ENCODE measurements around the gene TIAM1.

The TIAM1 gene

DNA sequence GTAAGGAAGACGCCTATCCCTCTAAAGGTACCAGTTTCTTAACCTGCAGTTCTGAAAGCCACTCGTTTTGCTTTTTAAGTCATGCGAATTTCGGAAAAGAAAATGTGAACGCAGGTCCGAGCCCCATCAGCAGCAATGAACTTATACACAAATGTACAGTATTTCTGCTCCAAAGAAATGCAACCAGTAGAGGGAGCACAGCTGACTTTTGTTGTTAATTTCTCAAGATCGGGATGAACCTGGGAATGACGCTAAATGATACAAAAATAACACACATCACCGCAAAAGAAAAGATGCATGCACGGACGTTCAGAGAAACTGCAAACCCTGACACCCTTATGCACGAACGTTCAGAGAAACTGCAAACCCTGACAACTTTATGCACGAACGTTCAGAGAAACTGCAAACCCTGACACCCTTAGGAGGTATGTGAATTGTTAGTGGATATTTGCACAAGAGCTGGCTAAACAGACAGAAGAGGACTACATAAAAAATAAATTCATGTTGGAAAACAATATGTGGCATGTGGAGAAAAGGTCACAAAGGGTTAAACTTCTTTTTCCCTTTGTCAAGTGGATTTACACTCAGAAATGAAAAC is 3.5 kb upstream of the TIAM1 start:
- peaks cover 23 to 32% of the 10 kb centered on the region in 2 donors for H3K4me1 Mint-ChIP-seq
- no peaks in the 10 kb centered on the region for H3K36me3 Mint-ChIP-seq

DNA sequence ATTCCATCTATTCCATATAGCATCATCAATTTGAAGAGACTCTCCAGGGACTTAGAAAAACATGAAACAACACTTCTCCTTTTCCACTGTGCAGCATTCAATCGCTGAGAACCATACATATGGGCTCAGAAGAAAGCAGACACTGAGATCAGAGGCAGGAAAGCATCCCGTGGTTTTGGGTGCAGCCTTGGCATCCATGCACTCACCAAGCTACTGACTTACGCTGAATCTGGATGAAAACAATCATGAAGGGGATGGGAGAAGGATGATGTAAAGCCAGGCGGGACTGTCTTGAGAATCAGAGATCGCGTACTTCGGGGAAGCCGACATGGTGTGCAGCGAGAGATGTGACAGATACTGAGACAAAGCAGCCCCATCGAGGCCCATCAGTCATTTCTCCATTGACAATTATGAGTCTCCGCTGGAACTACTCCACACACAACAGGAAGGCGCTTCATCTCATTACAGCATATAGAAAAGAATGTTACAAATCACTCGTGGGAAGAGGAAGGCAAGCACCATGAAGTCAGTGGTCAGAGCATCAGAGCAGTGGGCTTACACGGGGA is 2.3 kb upstream of the TIAM1 start:
- peaks cover 0 to 3% of the 10 kb centered on the region in 2 donors for H3K9me3 Mint-ChIP-seq
- peaks cover 22 to 23% of the 10 kb centered on the region in 2 donors for H3K27me3 Mint-ChIP-seq
- ATAC-seq (replicated peaks): peak in 1 of 2 donors; percentile 20
- no peak for DNase-seq
- H3K27ac Mint-ChIP-seq: no peak overlapping the region
- no peaks in the 10 kb centered on the region for H3K36me3 Mint-ChIP-seq
- no peak overlapping the region for H3K4me3 Mint-ChIP-seq
- H3K4me1 Mint-ChIP-seq: peaks cover 24 to 37% of the 10 kb centered on the region in 2 donors

More for the DNA sequence above, 3.5 kb upstream of the TIAM1 start:
- ATAC-seq (replicated peaks) (no peak), DNase-seq (no peak)
- Mint-ChIP-seq H3K4me3 (no peak overlapping the region), H3K27me3 (peaks cover 20 to 23% of the 10 kb centered on the region in 2 donors), H3K27ac (no peak overlapping the region), H3K9me3 (peaks cover 0 to 3% of the 10 kb centered on the region in 2 donors)

DNA sequence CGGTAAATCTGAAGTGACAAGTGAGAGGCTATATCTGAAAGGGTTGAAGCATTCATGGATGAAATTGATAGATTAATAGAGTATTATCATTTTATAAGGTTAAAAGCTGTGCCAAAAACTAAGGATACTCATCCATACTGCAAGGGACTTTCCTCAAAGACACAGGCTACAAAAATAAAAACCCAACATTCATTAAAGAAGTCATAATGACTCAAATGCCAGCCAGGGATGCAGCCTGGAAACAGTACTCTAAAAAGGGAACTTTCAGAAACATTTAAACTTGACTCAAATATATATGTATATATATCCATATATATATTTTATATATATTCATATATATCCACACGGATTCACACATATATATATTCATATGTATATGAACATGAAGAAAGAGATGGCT is 1.1 kb upstream of the TIAM1 start:
- peaks cover 0 to 5% of the 10 kb centered on the region in 2 donors for H3K36me3 Mint-ChIP-seq
- DNase-seq (no peak), ATAC-seq (replicated peaks) (peak in 1 of 2 donors; percentile 35)
- H3K27me3 Mint-ChIP-seq: peaks cover 31% of the 10 kb centered on the region in 2 donors
- no peak overlapping the region for H3K27ac Mint-ChIP-seq
- no peaks in the 10 kb centered on the region for H3K9me3 Mint-ChIP-seq
- no peak overlapping the region for H3K4me3 Mint-ChIP-seq
- peaks cover 27 to 44% of the 10 kb centered on the region in 2 donors for H3K4me1 Mint-ChIP-seq

DNA sequence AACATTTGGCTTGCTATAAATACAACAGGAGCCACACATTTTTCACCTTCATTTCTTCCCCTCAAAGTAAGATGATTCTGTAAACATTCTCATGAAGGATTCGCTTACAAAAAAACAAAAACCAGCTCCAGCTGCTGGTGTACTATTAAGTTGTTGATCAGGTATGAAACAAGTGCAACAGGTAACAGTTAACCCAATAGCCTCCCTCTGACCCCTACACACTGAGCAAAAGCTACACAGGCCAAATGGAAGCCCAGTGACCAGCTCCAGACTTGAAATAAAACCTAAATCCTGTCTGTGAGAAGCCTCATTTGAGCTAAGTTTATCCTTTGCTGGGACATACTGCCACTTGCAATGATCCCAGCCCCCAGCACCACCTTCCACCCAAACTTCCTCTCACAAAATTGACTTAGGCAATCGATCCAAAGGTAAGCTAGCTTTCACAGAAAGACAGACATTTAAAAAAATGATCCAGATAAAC is 991 bp downstream of the TIAM1 start:
- H3K4me3 Mint-ChIP-seq: peak overlapping the region; percentile 87 to 94
- DNase-seq (no peak), ATAC-seq (replicated peaks) (no peak)
- H3K4me1 Mint-ChIP-seq: peaks cover 27 to 51% of the 10 kb centered on the region in 2 donors
- H3K36me3 Mint-ChIP-seq: peaks cover 0 to 5% of the 10 kb centered on the region in 2 donors
- H3K27ac Mint-ChIP-seq: peak overlapping the region; percentile 87
- peaks cover 31 to 37% of the 10 kb centered on the region in 2 donors for H3K27me3 Mint-ChIP-seq
- H3K9me3 Mint-ChIP-seq: peaks cover 0 to 2% of the 10 kb centered on the region in 2 donors

DNA sequence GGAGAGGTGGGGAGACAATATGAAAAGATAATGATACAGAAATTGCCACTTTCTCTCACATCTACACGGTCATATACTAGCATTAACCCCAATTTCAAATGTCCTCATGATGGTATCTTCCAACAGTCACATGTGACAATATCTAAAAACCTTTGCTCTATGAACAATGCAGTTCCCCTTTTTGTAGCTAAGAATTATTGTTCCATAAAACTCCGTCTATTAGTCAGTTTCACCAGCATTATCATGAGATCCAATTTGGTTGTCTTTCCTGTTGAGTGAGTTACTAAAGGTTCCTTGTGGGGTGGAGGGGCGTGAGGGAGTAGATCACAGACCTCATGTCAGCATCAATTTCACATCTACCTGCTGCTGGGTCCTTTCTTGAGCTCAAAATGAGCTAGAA is 1.7 kb downstream of the TIAM1 start:
- Mint-ChIP-seq H3K9me3 (peaks cover 0 to 2% of the 10 kb centered on the region in 2 donors), H3K27me3 (peaks cover 31 to 37% of the 10 kb centered on the region in 2 donors), H3K4me3 (peak overlapping the region; percentile 87 to 94), H3K27ac (no peak overlapping the region), H3K36me3 (peaks cover 2 to 9% of the 10 kb centered on the region in 2 donors), H3K4me1 (peaks cover 27 to 51% of the 10 kb centered on the region in 2 donors)
- ATAC-seq (replicated peaks) (peak; percentile 59 to 69), DNase-seq (no peak)

DNA sequence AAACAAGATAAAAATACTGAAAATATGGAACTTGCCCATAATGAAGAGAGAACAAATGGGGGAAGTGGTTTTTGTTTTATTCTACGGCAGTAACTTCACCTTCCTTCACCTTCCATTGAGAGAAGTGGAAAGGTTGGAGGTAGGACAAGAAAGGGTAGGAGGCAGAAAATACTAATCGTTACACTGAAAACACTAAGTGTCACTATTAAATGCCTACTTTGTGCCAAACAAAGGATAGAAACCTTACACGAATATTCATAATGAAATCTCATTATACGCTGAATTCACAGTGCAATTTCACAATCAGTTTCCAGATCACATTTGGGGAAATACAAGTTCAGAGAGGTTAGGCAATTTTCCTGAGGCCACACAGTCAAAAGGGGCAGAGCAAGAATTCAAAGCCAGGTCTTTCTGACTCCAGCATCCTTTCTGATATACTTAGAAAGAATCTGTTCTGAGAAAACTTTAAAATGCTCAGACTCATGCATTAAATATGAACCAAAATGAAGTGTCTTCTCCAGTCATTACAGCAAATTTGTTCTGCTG is 3.0 kb downstream of the TIAM1 start:
- no peak overlapping the region for H3K4me3 Mint-ChIP-seq
- H3K27me3 Mint-ChIP-seq: peaks cover 28 to 37% of the 10 kb centered on the region in 2 donors
- H3K27ac Mint-ChIP-seq: no peak overlapping the region
- ATAC-seq (replicated peaks) (no peak), DNase-seq (no peak)
- peaks cover 2 to 3% of the 10 kb centered on the region in 2 donors for H3K9me3 Mint-ChIP-seq
- peaks cover 8 to 20% of the 10 kb centered on the region in 2 donors for H3K36me3 Mint-ChIP-seq
- peaks cover 28 to 56% of the 10 kb centered on the region in 2 donors for H3K4me1 Mint-ChIP-seq

DNA sequence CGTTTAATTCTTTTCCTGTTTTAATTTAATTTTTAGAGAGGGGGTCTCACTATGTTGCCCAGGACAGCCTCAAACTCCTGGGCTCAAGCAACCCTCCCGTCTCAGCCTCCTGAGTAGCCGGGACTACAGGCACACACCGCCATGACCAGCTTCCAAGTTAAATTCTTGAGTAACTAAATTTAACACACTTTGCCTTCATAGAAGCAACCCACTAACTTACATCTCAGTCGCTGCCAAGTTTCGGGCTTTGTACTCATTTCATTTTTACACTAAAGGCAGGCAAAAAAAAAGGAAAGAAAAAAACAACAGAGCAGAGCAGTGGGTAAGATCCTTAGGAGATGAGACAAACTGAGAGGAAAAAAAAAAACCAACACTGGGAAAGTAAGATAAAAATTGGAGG is 3.5 kb downstream of the TIAM1 start:
- Mint-ChIP-seq H3K9me3 (peaks cover 2 to 3% of the 10 kb centered on the region in 2 donors), H3K4me3 (no peak overlapping the region), H3K36me3 (peaks cover 8 to 20% of the 10 kb centered on the region in 2 donors), H3K4me1 (peaks cover 27 to 59% of the 10 kb centered on the region in 2 donors), H3K27ac (peak overlapping the region; percentile 22), H3K27me3 (peaks cover 27 to 37% of the 10 kb centered on the region in 2 donors)
- ATAC-seq (replicated peaks) (no peak), DNase-seq (no peak)

DNA sequence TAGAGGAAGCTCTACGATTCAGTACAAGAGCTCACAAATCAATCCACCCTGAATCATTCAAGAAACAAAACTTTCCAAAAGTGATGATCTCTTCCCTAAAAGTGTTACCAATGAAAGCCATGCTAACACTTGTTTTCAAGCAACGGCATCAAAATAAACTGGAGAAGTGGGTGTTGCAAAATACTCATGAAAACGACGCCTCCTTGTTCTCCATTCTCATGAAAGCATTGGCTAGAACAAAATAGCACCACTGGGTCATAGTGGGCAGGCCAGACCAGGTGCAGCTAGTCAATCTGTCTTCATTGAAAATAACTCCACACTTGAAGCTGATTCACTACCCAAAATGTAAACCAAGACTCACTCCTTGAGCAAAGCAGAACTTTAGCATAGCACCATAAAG is 4.3 kb downstream of the TIAM1 start:
- DNase-seq (no peak), ATAC-seq (replicated peaks) (no peak)
- H3K27ac Mint-ChIP-seq: no peak overlapping the region
- peaks cover 23 to 56% of the 10 kb centered on the region in 2 donors for H3K4me1 Mint-ChIP-seq
- peaks cover 27 to 37% of the 10 kb centered on the region in 2 donors for H3K27me3 Mint-ChIP-seq
- H3K36me3 Mint-ChIP-seq: peaks cover 10 to 20% of the 10 kb centered on the region in 2 donors
- H3K9me3 Mint-ChIP-seq: peaks cover 2 to 3% of the 10 kb centered on the region in 2 donors
- H3K4me3 Mint-ChIP-seq: no peak overlapping the region

DNA sequence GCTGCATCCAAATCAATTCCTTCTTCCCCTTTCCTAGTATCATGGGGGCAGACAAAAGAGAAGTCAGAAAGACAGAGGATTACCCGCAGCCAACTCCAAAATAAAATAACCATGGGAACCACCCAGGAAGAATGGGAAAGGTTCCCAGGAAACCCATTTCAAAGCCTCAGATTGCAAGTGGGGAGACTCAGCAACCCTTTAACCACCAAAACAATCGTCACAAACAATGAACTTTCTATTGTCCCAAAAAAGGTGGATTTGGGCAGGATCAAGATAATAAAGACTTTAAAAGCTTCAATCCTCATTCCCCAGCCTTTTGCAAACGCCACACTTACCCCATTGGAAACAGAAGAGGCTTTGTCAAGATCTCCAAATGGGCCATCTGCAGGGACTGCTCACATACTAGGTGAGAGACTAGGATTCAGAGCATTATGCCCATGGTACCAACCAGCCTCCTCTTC is 5.1 kb downstream of the TIAM1 start:
- no peak overlapping the region for H3K27ac Mint-ChIP-seq

DNA sequence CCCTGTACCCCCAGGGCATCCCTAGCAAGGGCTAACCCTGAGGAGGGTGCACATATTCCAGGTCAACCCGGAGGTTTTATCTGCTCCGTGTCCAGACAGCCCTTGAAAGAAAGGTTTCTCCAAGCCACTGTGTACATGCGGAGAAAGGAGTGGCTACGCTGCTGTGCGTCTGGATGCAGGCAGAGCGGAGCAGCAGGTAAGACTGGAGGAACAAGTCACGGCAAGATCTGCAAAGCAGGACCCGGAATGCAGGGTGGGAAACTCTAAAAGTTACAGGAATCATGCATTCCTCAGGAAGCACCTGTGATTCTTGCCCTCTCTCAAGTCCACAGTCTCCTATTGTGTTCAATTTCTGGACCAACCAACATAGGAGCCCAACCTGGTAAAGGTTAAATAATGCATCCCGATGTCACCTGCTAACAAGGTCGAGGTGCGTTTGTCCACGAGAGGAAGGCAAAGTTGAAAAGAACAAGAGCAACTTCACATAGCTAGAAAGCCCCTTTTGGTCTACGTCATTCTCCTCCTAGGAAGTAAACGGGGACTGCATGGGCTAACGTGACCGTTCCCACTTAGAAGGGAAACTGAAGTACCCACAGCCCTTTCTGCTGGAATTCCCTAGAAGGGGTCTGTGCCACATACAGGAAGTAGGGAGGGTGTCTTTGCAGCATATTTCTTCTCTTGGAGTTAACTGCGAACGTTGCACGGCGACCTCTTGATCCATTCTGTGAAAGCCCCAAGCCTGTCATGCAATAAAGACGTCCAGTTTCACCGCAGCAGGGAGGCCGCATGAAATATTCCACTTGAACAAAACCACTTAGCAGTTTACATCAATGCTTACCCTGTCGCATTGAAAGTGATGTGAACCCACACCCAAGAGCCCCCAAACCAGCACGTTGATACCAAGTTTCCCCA is 5.8 kb downstream of the TIAM1 start:
- Mint-ChIP-seq H3K27ac (no peak overlapping the region), H3K9me3 (peaks cover 2 to 3% of the 10 kb centered on the region in 2 donors), H3K36me3 (peaks cover 11 to 26% of the 10 kb centered on the region in 2 donors), H3K4me1 (peaks cover 11 to 45% of the 10 kb centered on the region in 2 donors), H3K4me3 (no peak overlapping the region), H3K27me3 (peaks cover 15 to 24% of the 10 kb centered on the region in 2 donors)
- no peak for ATAC-seq (replicated peaks)
- DNase-seq: no peak

More for the DNA sequence above, 5.1 kb downstream of the TIAM1 start:
- Mint-ChIP-seq H3K4me3 (no peak overlapping the region), H3K9me3 (peaks cover 2 to 3% of the 10 kb centered on the region in 2 donors), H3K36me3 (peaks cover 11 to 20% of the 10 kb centered on the region in 2 donors), H3K4me1 (peaks cover 18 to 48% of the 10 kb centered on the region in 2 donors), H3K27me3 (peaks cover 22 to 31% of the 10 kb centered on the region in 2 donors)
- DNase-seq (no peak), ATAC-seq (replicated peaks) (no peak)

DNA sequence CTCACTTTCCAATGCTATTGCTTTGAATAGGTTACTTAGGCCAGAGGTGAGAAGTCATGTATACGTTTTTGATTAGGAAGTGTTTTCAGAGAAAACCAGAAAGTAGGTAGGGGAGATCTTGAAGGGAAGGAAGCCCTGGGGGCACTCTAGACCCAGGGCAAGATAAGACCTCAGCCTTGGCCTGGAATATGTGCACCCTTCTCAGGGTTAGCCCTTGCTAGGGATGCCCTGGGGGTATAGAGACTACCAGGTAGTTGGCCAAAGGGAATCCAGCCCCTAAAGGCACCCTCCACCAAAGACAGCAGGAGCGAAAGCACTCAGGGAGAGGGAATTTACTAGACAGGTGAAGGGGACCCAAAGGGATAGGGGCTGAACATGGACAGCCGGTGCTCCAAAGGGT is 7.0 kb downstream of the TIAM1 start:
- DNase-seq (no peak), ATAC-seq (replicated peaks) (no peak)
- Mint-ChIP-seq H3K36me3 (peaks cover 11 to 26% of the 10 kb centered on the region in 2 donors), H3K4me3 (no peak overlapping the region), H3K27ac (peak overlapping the region; percentile 25), H3K27me3 (peaks cover 10 to 15% of the 10 kb centered on the region in 2 donors), H3K4me1 (peaks cover 7 to 44% of the 10 kb centered on the region in 2 donors), H3K9me3 (peaks cover 2 to 3% of the 10 kb centered on the region in 2 donors)

DNA sequence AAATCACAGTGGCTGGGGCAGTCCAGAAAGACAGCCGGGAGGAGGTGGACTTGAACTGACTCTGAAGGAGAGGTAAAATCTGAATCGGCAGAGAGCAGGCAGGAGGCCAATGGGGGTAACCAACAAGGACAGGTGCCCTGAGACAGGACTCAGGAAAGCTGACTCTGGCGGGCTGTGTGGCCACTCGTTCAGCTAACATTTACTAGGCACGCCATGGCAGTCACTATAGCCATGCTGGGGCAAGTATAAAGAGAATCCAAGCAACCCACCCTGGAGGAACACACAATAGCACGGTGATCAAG is 7.4 kb downstream of the TIAM1 start:
- Mint-ChIP-seq H3K9me3 (peaks cover 2 to 3% of the 10 kb centered on the region in 2 donors), H3K4me3 (no peak overlapping the region), H3K36me3 (peaks cover 11 to 26% of the 10 kb centered on the region in 2 donors), H3K4me1 (peaks cover 7 to 47% of the 10 kb centered on the region in 2 donors), H3K27me3 (peaks cover 10 to 15% of the 10 kb centered on the region in 2 donors), H3K27ac (peak overlapping the region; percentile 25)
- no peak for ATAC-seq (replicated peaks)
- DNase-seq: no peak

DNA sequence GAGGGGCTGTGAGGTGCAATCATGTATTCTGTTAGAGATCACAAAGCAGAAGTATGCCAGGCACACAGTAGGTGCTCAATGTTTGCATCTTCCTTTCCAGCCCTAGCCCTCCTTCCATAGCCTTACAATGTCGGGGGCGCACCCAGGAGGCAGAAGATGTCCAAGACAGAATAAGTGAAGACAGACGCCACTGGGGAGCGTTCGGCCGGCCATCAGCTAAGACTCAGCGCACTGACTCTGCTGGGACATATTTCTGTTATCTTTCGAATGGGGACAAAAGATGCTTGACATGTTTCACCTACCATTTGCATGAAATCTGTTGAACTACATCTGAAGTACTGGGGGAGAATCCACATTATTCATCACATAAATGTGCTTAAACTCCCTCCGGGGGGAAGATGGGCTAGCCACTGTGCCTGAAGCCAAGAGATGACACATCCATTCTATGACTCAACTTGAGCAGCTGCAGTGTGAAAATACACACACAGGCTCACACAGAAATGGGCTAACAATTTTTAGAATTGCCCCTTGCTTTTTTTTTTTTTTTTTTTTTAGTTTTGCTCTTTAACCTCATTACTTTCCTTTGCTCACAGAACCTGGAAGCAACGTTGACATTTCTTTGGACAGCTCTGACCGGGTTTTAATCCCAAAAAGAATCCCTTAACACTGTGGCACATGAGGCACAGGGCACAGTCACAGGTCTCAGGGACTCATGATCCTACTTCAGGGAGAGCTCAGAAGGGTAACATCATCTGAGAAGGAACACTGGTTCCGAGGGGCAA is 7.9 kb downstream of the TIAM1 start:
- no peak overlapping the region for H3K27ac Mint-ChIP-seq
- H3K4me1 Mint-ChIP-seq: peaks cover 9 to 49% of the 10 kb centered on the region in 2 donors
- H3K9me3 Mint-ChIP-seq: peaks cover 2 to 3% of the 10 kb centered on the region in 2 donors
- no peak overlapping the region for H3K4me3 Mint-ChIP-seq
- H3K27me3 Mint-ChIP-seq: peaks cover 10 to 15% of the 10 kb centered on the region in 2 donors
- no peak for DNase-seq
- peaks cover 11 to 26% of the 10 kb centered on the region in 2 donors for H3K36me3 Mint-ChIP-seq
- ATAC-seq (replicated peaks): peak; percentile 60 to 64
